Neuron (in vitro differentiated cells): ENCODE measurements around the gene PEX6.

Source experiments
- H2AFZ ChIP-seq: one replicate; pipeline ENCODE4 v1.6.1; 2013; ENCODE audit warnings: low read depth, mild to moderate bottlenecking, inconsistent platforms, low read length, moderate library complexity
- H3K27me3 ChIP-seq: one replicate; pipeline ENCODE4 v1.6.1; 2013; ENCODE audit warnings: low read length; ENCODE audit not compliant: insufficient read depth
- H3K36me3 ChIP-seq: one replicate; pipeline ENCODE4 v1.6.1; 2013; ENCODE audit warnings: low read length; ENCODE audit not compliant: insufficient read depth
- H3K4me1 ChIP-seq: one replicate; pipeline ENCODE4 v1.6.1; 2013; ENCODE audit warnings: low read length; ENCODE audit not compliant: insufficient read depth
- H3K4me3 ChIP-seq: 2 replicates; pipeline ENCODE4 v1.5.1; 2013; ENCODE audit warnings: mild to moderate bottlenecking, low read length, moderate library complexity
- H3K9me3 ChIP-seq: one replicate; pipeline ENCODE4 v1.6.1; 2013; ENCODE audit warnings: low read length

The PEX6 gene

GRCh38 chr6:42969431-42969830, 9.6 kb downstream of the PEX6 start:
- no peaks in the 10 kb centered on the region for H3K27me3 ChIP-seq
- peaks cover 31% of the 10 kb centered on the region for H3K36me3 ChIP-seq
- H3K9me3 ChIP-seq = no peaks in the 10 kb centered on the region
- H3K4me3 ChIP-seq = no peak overlapping the region
- H3K4me1 ChIP-seq = no peaks in the 10 kb centered on the region
- no peak overlapping the region for H2AFZ ChIP-seq

GRCh38 chr6:42968783-42969182, 10.2 kb downstream of the PEX6 start:
- Histone ChIP-seq H2AFZ (no peak overlapping the region), H3K36me3 (peaks cover 32% of the 10 kb centered on the region), H3K4me3 (no peak overlapping the region), H3K9me3 (no peaks in the 10 kb centered on the region), H3K4me1 (no peaks in the 10 kb centered on the region), H3K27me3 (no peaks in the 10 kb centered on the region)

- H3K27me3 ChIP-seq = no peaks in the 10 kb centered on the region
- H3K4me1 ChIP-seq = no peaks in the 10 kb centered on the region
- H3K9me3 ChIP-seq = no peaks in the 10 kb centered on the region
- no peak overlapping the region for H3K4me3 ChIP-seq
- peaks cover 30% of the 10 kb centered on the region for H3K36me3 ChIP-seq
- no peak overlapping the region for H2AFZ ChIP-seq
Observed at GRCh38 chr6:42968126-42968701, 10.8 kb downstream of the PEX6 start.

GRCh38 chr6:42967228-42967627, 11.8 kb downstream of the PEX6 start:
- H3K4me1 ChIP-seq = no peaks in the 10 kb centered on the region
- no peaks in the 10 kb centered on the region for H3K27me3 ChIP-seq
- peaks cover 30% of the 10 kb centered on the region for H3K36me3 ChIP-seq
- H3K9me3 ChIP-seq = no peaks in the 10 kb centered on the region
- no peak overlapping the region for H3K4me3 ChIP-seq
- no peak overlapping the region for H2AFZ ChIP-seq

GRCh38 chr6:42966571-42966970, 12.4 kb downstream of the PEX6 start:
- Histone ChIP-seq H2AFZ (no peak overlapping the region), H3K4me1 (no peaks in the 10 kb centered on the region), H3K4me3 (no peak overlapping the region), H3K36me3 (peaks cover 33% of the 10 kb centered on the region), H3K9me3 (no peaks in the 10 kb centered on the region), H3K27me3 (no peaks in the 10 kb centered on the region)

- no peaks in the 10 kb centered on the region for H3K9me3 ChIP-seq
Observed at GRCh38 chr6:42963855-42964605, 15.0 kb downstream of the PEX6 start.

GRCh38 chr6:42963179-42963854, 15.7 kb downstream of the PEX6 start:
- no peaks in the 10 kb centered on the region for H3K9me3 ChIP-seq
- no peak overlapping the region for H3K4me3 ChIP-seq
- H3K36me3 ChIP-seq = peaks cover 30% of the 10 kb centered on the region
- no peaks in the 10 kb centered on the region for H3K4me1 ChIP-seq
- no peaks in the 10 kb centered on the region for H3K27me3 ChIP-seq
- no peak overlapping the region for H2AFZ ChIP-seq

More at GRCh38 chr6:42963855-42964605, 15.0 kb downstream of the PEX6 start:
- Histone ChIP-seq H3K4me3 (no peak overlapping the region), H3K36me3 (peaks cover 33% of the 10 kb centered on the region), H3K27me3 (no peaks in the 10 kb centered on the region), H3K4me1 (no peaks in the 10 kb centered on the region), H2AFZ (no peak overlapping the region)

- H3K9me3 ChIP-seq = no peaks in the 10 kb centered on the region
- peaks cover 30% of the 10 kb centered on the region for H3K36me3 ChIP-seq
- no peak overlapping the region for H3K4me3 ChIP-seq
- H3K4me1 ChIP-seq = no peaks in the 10 kb centered on the region
- no peak overlapping the region for H2AFZ ChIP-seq
- H3K27me3 ChIP-seq = no peaks in the 10 kb centered on the region
Observed at GRCh38 chr6:42962502-42963178, 16.3 kb downstream of the PEX6 start.

- Histone ChIP-seq H3K9me3 (no peaks in the 10 kb centered on the region), H3K27me3 (no peaks in the 10 kb centered on the region), H3K4me3 (no peak overlapping the region), H3K36me3 (peaks cover 27% of the 10 kb centered on the region), H2AFZ (no peak overlapping the region), H3K4me1 (no peaks in the 10 kb centered on the region)
Observed at GRCh38 chr6:42962096-42962495, 16.9 kb downstream of the PEX6 start.

GRCh38 chr6:42961020-42961470, 17.9 kb downstream of the PEX6 start:
- Histone ChIP-seq H3K9me3 (no peaks in the 10 kb centered on the region), H3K4me1 (no peaks in the 10 kb centered on the region), H3K27me3 (no peaks in the 10 kb centered on the region), H3K36me3 (peaks cover 20% of the 10 kb centered on the region), H3K4me3 (no peak overlapping the region), H2AFZ (no peak overlapping the region)

GRCh38 chr6:42960243-42961019, 18.6 kb downstream of the PEX6 start, which contains the start of gene GNMT:
Gene GNMT, plus strand, starts transcription at chr6:42960754. Its CDS starts 14 bp downstream, at chr6:42960768.
- H3K4me3 ChIP-seq = no peak within 1 kb of the TSS
- no peaks in the 10 kb centered on the region for H3K4me1 ChIP-seq
- H2AFZ ChIP-seq = no peak within 1 kb of the TSS
- H3K36me3 ChIP-seq = peaks cover 18% of the 10 kb centered on the region
- H3K9me3 ChIP-seq = no peaks in the 10 kb centered on the region
- no peaks in the 10 kb centered on the region for H3K27me3 ChIP-seq

- H3K4me3 ChIP-seq = no peak overlapping the region
Observed at GRCh38 chr6:42959917-42960242, 19.1 kb downstream of the PEX6 start.

More at GRCh38 chr6:42959917-42960242, 19.1 kb downstream of the PEX6 start:
- H2AFZ ChIP-seq = no peak overlapping the region
- no peaks in the 10 kb centered on the region for H3K27me3 ChIP-seq
- H3K9me3 ChIP-seq = no peaks in the 10 kb centered on the region
- H3K36me3 ChIP-seq = peaks cover 12% of the 10 kb centered on the region
- no peaks in the 10 kb centered on the region for H3K4me1 ChIP-seq
